Body of pancreas (tissue), 4 donors: ENCODE results near the gene ADAM33. TPM values are rescaled to one million over a fixed set of nuclear protein-coding genes. Genes with fewer than 3 reads are reported as not detected.

Experiments used
- ATAC-seq: fragments of 150-250 bp; one replicate; pipeline ENCODE4 v1.9.1; 2016
- DNase-seq, 4 donors: peaks; one replicate each; pipeline ENCODE4 v3.0.0-alpha.2; 2019
- H3K27ac ChIP-seq, 4 donors: fragments of 200-600 bp; sonication (generic); 1 replicate in 3 of 4; 2 replicates in 1 of 4; pipeline versions ENCODE4 v1.5.1 to v1.6.1; 2016 to 2019; ENCODE audit warnings: mild to moderate bottlenecking in 1 of 4, mixed read lengths in 1 of 4, moderate library complexity in 1 of 4
- H3K27me3 ChIP-seq, 2 donors: fragments of 200-600 bp; sonication (generic); one replicate each; pipeline ENCODE4 v1.6.0; 2016; ENCODE audit warnings: mild to moderate bottlenecking in 1 of 2
- H3K36me3 ChIP-seq, 2 donors: fragments of 200-600 bp; sonication (generic); replicated peaks in 1 of 2; 2 replicates each; pipeline ENCODE4 v1.5.1; 2016; ENCODE audit warnings: low read depth in 2 of 2; ENCODE audit not compliant: insufficient read depth in 1 of 2
- H3K4me1 ChIP-seq: fragments of 200-600 bp; sonication (generic); one replicate; pipeline ENCODE4 v1.6.0; 2016
- H3K4me3 ChIP-seq, 2 donors: fragments of 200-600 bp; sonication (generic); 1 replicate in 1 of 2; 2 replicates in 1 of 2; pipeline ENCODE4 v1.5.1; 2016 to 2019
- H3K9me3 ChIP-seq, 3 donors: fragments of 200-600 bp; sonication (generic); 1 replicate in 2 of 3; 2 replicates in 1 of 3; pipeline ENCODE4 v1.5.1; 2016
- CTCF ChIP-seq, 7 experiments: fragments of 450-650 bp in 4 of 7; fragments of 200-600 bp in 3 of 7; sonication (generic) in 3 of 7; IDR thresholded peaks; one replicate each; pipeline ENCODE4 v1.5.1; 2016 to 2019; ENCODE audit warnings: antibody characterized with exemption in 7 of 7
- POLR2A ChIP-seq, 3 donors: fragments of 450-650 bp; IDR thresholded peaks; one replicate each; pipeline ENCODE4 v1.6.1; 2016; ENCODE audit warnings: antibody characterized with exemption in 3 of 3, mild to moderate bottlenecking in 2 of 3
- WGBS, 2 donors: methylation state at CpG; one replicate each; pipeline ENCODE4 v1.1.5; 2017; 5-methylcytosine and 5-hydroxymethylcytosine counted together
- intact Hi-C: fragments of 100-400 bp; cut with DNase I; formaldehyde crosslinking; loops from one replicate; pipeline ENCODE4 v1.15.1; 2023
- total RNA-seq, 2 donors: library from RNA; depleted of rRNA; stranded (reverse); fragments of >200 nt; gene quantifications; one replicate each; pipeline ENCODE4 v1.1.0, GENCODE V29; 2016

The ADAM33 gene
- total RNA-seq: 10 to 100 TPM; 11.2 to 29.0 TPM

GRCh38 chr20:3681931-3682781 lies at the start of gene ADAM33:
Gene ADAM33 (minus strand): TSS chr20:3682010. CDS start chr20:3682004, 6 bp downstream.
- no peaks in the 10 kb centered on the region for H3K36me3 ChIP-seq
- H3K27me3 ChIP-seq: peaks cover 0 to 16% of the 10 kb centered on the region in 2 donors
- DNase-seq: peak in 2 of 4 donors; percentile 36 to 47
- ATAC-seq: peak; percentile 30
- H3K4me3 ChIP-seq: no peak within 1 kb of the TSS
- H3K9me3 ChIP-seq: no peaks in the 10 kb centered on the region
- intact Hi-C loops: no loop called here
- peaks cover 8% of the 10 kb centered on the region for H3K4me1 ChIP-seq
- WGBS, 2 donors: 11 to 42% methylated on average over 4 to 52 of the region's 65 CpGs
- no peak for TF ChIP-seq CTCF (IDR thresholded peaks at IDR 0.05)
- TF ChIP-seq POLR2A (IDR thresholded peaks at IDR 0.05): no peak
- H3K27ac ChIP-seq: peak within 1 kb of the TSS in 1 of 4 donors; percentile 12

DNA sequence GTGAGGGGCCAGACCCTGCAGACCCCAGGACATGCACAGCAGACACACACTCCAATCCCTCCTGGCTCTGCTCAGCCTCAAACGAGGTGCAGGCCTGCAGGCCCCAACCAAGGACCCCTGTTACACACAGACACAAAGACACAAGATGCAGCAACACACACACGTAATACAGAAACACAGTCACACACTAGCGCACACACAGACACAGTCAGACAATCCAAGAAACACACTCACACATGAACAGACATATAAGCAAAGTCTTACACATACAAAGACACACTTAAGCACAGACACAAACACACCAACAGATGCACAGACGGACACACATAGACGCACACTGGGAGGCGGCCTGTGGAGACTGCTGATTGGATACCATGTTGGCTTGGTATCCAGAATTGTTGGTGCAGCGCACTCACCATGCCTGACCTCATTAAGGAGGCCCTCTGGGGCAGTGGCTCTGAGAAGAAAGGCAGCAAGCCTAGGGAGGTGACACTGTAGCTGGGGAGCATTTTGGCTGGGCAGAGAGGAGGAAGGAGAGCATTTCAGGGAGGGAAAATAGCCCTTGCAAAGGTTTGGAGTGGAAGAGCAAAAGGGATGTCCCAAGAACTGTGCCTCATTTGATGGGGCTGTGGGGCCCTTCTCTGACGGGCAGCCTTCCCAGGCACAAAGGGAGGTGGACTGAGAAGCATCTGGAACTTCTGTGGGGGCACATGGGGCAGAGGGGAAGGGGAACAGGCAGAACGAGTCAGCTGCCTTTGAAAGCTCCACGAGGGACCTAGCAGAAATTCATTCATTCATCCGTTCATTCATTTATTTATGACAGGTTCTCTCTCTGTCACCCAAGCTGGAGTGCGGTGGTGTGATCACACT lies 49.2 kb upstream of the ADAM33 start:
- Histone ChIP-seq H3K36me3 (no peaks in the 10 kb centered on the region), H3K27me3 (no peaks in the 10 kb centered on the region), H3K4me3 (no peak overlapping the region), H3K4me1 (peaks cover 14% of the 10 kb centered on the region), H3K27ac (no peak overlapping the region), H3K9me3 (no peaks in the 10 kb centered on the region)
- ATAC-seq (no peak), DNase-seq (no peak)
- no peak for TF ChIP-seq CTCF (IDR thresholded peaks at IDR 0.05)
- no peak for TF ChIP-seq POLR2A (IDR thresholded peaks at IDR 0.05)
- WGBS, 2 donors: 78 to 86% methylated on average over 12 of the region's 12 CpGs
- intact Hi-C loops: no loop called here

- 65% methylated on average over 7 of the region's 8 CpGs for WGBS, 2 donors
- no peaks in the 10 kb centered on the region for H3K9me3 ChIP-seq
- ATAC-seq (no peak), DNase-seq (no peak)
- intact Hi-C loops: no loop called here
- no peaks in the 10 kb centered on the region for H3K27me3 ChIP-seq
- H3K4me1 ChIP-seq: peaks cover 4% of the 10 kb centered on the region
- TF ChIP-seq POLR2A (IDR thresholded peaks at IDR 0.05): no peak
- no peak for TF ChIP-seq CTCF (IDR thresholded peaks at IDR 0.05)
- H3K36me3 ChIP-seq: no peaks in the 10 kb centered on the region
- H3K27ac ChIP-seq: no peak overlapping the region
- no peak overlapping the region for H3K4me3 ChIP-seq
Measured at GRCh38 chr20:3729811-3730540, 48.2 kb upstream of the ADAM33 start.

DNA sequence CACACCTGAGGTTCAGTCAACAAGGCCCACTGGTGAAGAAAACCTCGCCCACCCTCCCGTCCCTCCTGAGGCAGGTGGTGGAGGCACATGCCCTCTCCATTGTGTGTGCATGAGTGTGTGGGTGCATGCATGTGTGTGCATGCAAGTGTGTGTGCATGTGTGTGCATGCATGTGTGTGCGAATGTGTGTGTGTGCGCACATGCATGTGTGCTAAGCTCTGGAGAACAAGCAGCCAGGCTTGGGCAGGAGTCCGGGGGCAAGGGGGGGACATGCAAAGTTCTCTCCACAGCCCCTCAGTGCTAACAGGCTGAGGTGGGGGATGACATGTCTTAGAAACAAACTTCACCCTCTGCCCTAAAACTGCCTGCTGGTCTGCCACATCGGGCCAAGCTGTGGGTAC lies 47.6 kb upstream of the ADAM33 start:
- DNase-seq (no peak), ATAC-seq (no peak)
- H3K27me3 ChIP-seq: no peaks in the 10 kb centered on the region
- H3K36me3 ChIP-seq: no peaks in the 10 kb centered on the region
- H3K4me3 ChIP-seq: no peak overlapping the region
- TF ChIP-seq POLR2A (IDR thresholded peaks at IDR 0.05) (no peak), CTCF (IDR thresholded peaks at IDR 0.05) (no peak)
- 77 to 85% methylated on average over 5 to 6 of the region's 6 CpGs for WGBS, 2 donors
- H3K4me1 ChIP-seq: peaks cover 4% of the 10 kb centered on the region
- no peak overlapping the region for H3K27ac ChIP-seq
- no peaks in the 10 kb centered on the region for H3K9me3 ChIP-seq
- intact Hi-C loops: no loop called here
